Measurements from ENCODE around the gene TEAD2. TPM values are rescaled to one million over a fixed set of nuclear protein-coding genes. Genes with fewer than 3 reads are reported as not detected.
A peak's percentile ranks its signal among the peaks of the same experiment; 100 is the strongest.

TEAD2 gene
- polyA plus RNA-seq, 3 donors = 88.2 to 114 (median 93.0) TPM

- DNase-seq (ENCODE audit: extremely low read depth in 1 of 11, low read depth in 9 of 11, low spot score in 4 of 11) = peak in 2 of 11 donors; percentile 30 to 35
Measured at GRCh38 chr19:49362929-49363267, 682 bp upstream of the TEAD2 start.

- peak in 10 of 11 donors; percentile 85 to 92 (median 89) for DNase-seq (ENCODE audit: extremely low read depth in 1 of 11, low read depth in 9 of 11, low spot score in 4 of 11)
Measured at GRCh38 chr19:49361438-49362047, 673 bp downstream of the TEAD2 start.

- no peak for DNase-seq (ENCODE audit: extremely low read depth in 1 of 11, low read depth in 9 of 11, low spot score in 4 of 11)
Measured at GRCh38 chr19:49359851-49360820, 2.1 kb downstream of the TEAD2 start.

GRCh38 chr19:49357186-49357585 lies 5.0 kb downstream of the TEAD2 start:
- DNase-seq (ENCODE audit: extremely low read depth in 1 of 11, low read depth in 9 of 11, low spot score in 4 of 11) = no peak

- DNase-seq (ENCODE audit: extremely low read depth in 1 of 11, low read depth in 9 of 11, low spot score in 4 of 11) = no peak
Measured at GRCh38 chr19:49356382-49356781, 5.8 kb downstream of the TEAD2 start.

GRCh38 chr19:49355909-49356353 lies 6.3 kb downstream of the TEAD2 start:
- no peak for DNase-seq (ENCODE audit: extremely low read depth in 1 of 11, low read depth in 9 of 11, low spot score in 4 of 11)

- DNase-seq (ENCODE audit: extremely low read depth in 1 of 11, low read depth in 9 of 11, low spot score in 4 of 11) = no peak
Measured at GRCh38 chr19:49349567-49349966, 12.6 kb downstream of the TEAD2 start.

GRCh38 chr19:49348305-49349189 lies 13.7 kb downstream of the TEAD2 start:
- DNase-seq (ENCODE audit: extremely low read depth in 1 of 11, low read depth in 9 of 11, low spot score in 4 of 11) = no peak

GRCh38 chr19:49347835-49348234 lies 14.4 kb downstream of the TEAD2 start:
- peak in 1 of 11 donors; percentile 26 for DNase-seq (ENCODE audit: extremely low read depth in 1 of 11, low read depth in 9 of 11, low spot score in 4 of 11)

GRCh38 chr19:49347191-49347590 lies 15.0 kb downstream of the TEAD2 start:
- DNase-seq (ENCODE audit: extremely low read depth in 1 of 11, low read depth in 9 of 11, low spot score in 4 of 11) = no peak

- DNase-seq (ENCODE audit: extremely low read depth in 1 of 11, low read depth in 9 of 11, low spot score in 4 of 11) = no peak
Measured at GRCh38 chr19:49344505-49345423, 17.5 kb downstream of the TEAD2 start.

- DNase-seq (ENCODE audit: extremely low read depth in 1 of 11, low read depth in 9 of 11, low spot score in 4 of 11) = no peak
Measured at GRCh38 chr19:49343123-49343522, 19.1 kb downstream of the TEAD2 start.

GRCh38 chr19:49342291-49342721 lies 19.9 kb downstream of the TEAD2 start:
- DNase-seq (ENCODE audit: extremely low read depth in 1 of 11, low read depth in 9 of 11, low spot score in 4 of 11) = no peak

GRCh38 chr19:49340865-49341718 lies 21.1 kb downstream of the TEAD2 start:
- no peak for DNase-seq (ENCODE audit: extremely low read depth in 1 of 11, low read depth in 9 of 11, low spot score in 4 of 11)

- DNase-seq (ENCODE audit: extremely low read depth in 1 of 11, low read depth in 9 of 11, low spot score in 4 of 11) = peak in 2 of 11 donors; percentile 44 to 45
Measured at GRCh38 chr19:49340069-49340864, 21.9 kb downstream of the TEAD2 start.

- peak; percentile 77 to 92 (median 87) for DNase-seq (ENCODE audit: extremely low read depth in 1 of 11, low read depth in 9 of 11, low spot score in 4 of 11)
Measured at GRCh38 chr19:49339301-49340068, 22.7 kb downstream of the TEAD2 start.
